Bronchial epithelial cell (primary cell): Measurements from ENCODE around the gene CTNS. TPM values are rescaled to one million over a fixed set of nuclear protein-coding genes. Genes with fewer than 3 reads are reported as not detected.

Source experiments
- DNase-seq: peaks from one replicate; pipeline ENCODE4 v3.0.0-alpha.2; 2010; ENCODE audit warnings: low read depth
- FAIRE-seq: peaks from 2 replicates; lab custom pipeline; 2011; peaks lifted over from hg19 to GRCh38; lab: Jason Lieb, UNC
- H3K27me3 ChIP-seq: 2 replicates; pipeline ENCODE4 v1.5.1; 2011; ENCODE audit warnings: low read length; ENCODE audit not compliant: control insufficient read depth, insufficient read depth
- H3K36me3 ChIP-seq: 2 replicates; pipeline ENCODE4 v1.5.1; 2011; ENCODE audit warnings: low read length; ENCODE audit not compliant: control insufficient read depth, insufficient read depth
- H3K4me3 ChIP-seq: 2 replicates; pipeline ENCODE4 v1.5.1; 2011; ENCODE audit warnings: mild to moderate bottlenecking, low read depth, low read length, control low read depth
- total RNA-seq: library from RNA; depleted of rRNA; stranded (reverse); fragments of >200 nt; gene quantifications from 2 replicates; pipeline ENCODE4 v1.2.1, GENCODE V29; 2014
- TF ChIP-seq, protein P1 (sequence below): IDR thresholded peaks from 2 replicates; pipeline ENCODE4 v1.5.1; 2011; ENCODE audit warnings: mild to moderate bottlenecking, moderate library complexity, low read length, control low read depth, inconsistent platforms; ENCODE audit not compliant: insufficient read depth, severe bottlenecking

Gene CTNS
- total RNA-seq, 1 donor from 2014 or later = 31.3 TPM

DNA sequence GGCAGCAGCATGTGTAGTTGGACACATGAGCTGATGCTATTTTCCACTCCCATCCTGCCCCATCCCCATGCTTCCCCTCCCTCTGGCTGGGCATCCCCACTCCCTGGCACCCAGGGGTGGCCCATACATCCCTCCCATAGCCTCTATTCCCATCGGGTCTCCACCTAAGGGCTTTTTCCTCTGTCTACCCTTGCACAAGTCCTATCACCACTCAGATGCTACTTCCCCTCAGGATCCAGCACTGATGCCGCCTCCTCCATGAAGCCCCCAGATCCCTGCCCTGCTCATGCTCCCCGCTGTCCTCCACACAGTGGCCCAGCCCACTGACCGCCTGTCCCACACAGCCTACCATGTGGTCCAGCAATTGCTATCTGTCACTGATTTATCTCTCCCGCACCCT, 43.2 kb upstream of the CTNS start:
- TF ChIP-seq, protein P1, sequence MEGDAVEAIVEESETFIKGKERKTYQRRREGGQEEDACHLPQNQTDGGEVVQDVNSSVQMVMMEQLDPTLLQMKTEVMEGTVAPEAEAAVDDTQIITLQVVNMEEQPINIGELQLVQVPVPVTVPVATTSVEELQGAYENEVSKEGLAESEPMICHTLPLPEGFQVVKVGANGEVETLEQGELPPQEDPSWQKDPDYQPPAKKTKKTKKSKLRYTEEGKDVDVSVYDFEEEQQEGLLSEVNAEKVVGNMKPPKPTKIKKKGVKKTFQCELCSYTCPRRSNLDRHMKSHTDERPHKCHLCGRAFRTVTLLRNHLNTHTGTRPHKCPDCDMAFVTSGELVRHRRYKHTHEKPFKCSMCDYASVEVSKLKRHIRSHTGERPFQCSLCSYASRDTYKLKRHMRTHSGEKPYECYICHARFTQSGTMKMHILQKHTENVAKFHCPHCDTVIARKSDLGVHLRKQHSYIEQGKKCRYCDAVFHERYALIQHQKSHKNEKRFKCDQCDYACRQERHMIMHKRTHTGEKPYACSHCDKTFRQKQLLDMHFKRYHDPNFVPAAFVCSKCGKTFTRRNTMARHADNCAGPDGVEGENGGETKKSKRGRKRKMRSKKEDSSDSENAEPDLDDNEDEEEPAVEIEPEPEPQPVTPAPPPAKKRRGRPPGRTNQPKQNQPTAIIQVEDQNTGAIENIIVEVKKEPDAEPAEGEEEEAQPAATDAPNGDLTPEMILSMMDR = no peak
- Histone ChIP-seq H3K36me3 (peaks cover 4% of the 10 kb centered on the region), H3K27me3 (no peaks in the 10 kb centered on the region), H3K4me3 (no peak overlapping the region)
- DNase-seq (no peak), FAIRE-seq (no peak)

DNA sequence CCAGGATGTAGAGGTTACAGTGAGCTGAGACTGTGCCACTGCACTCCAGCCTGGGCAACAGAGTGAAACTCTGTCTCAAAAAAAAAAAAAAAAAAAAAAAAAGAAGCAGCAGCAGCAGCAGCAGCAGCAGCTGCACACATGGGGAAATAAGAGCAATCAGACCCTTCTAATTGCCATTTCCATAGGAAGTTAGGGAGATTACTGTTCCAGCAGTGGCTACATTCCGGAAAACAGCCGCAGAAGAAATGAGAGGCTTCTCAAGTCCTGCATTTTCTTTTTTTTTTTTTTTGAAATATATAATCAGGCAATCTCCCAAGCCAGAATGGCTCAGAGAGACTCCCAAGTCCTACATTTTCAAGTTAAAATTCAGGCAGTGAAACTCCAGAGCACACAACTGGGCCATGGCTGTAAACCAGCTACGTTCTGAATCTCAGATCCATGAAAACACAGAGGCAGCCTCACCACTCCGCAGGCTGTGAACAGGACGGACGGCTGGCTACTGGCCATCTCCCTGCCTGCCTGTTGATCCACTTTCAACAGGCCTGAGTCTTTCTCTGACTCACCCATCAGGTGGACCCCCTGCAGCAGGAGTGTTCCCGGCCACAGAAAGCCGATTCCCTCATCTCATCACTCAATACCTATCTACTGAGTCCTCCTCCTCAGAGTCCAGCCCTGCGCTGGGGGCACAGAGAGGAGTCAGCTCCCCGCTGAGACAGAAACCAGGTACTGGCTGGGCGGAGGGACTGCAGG, 42.3 kb upstream of the CTNS start:
- Histone ChIP-seq H3K4me3 (no peak overlapping the region), H3K36me3 (peaks cover 4% of the 10 kb centered on the region), H3K27me3 (no peaks in the 10 kb centered on the region)
- TF ChIP-seq, protein P1 = no peak
- DNase-seq (peak; percentile 20), FAIRE-seq (peak; percentile 40)

DNA sequence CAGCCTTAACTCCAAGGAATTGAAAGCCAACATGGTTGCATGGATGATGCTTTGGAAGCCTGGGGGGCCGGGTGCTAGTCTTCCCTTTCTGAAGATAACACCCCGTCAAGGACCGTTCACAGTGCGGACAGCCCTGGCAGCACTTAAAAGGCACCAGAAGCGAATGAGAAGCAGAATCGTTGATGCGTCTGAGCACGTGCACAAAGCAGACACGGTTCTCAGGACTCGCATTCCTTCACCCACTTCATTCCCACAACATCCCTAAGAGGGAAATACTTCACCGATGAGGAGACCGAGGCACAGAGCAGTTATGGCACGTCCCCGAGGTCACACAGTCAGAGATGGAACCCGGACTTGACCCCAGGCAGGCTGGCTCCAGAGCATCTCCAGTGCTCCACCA, 41.6 kb upstream of the CTNS start:
- H3K36me3 ChIP-seq = peaks cover 1% of the 10 kb centered on the region
- DNase-seq (no peak), FAIRE-seq (no peak)
- TF ChIP-seq, protein P1 = no peak
- no peak overlapping the region for H3K4me3 ChIP-seq
- no peaks in the 10 kb centered on the region for H3K27me3 ChIP-seq

DNA sequence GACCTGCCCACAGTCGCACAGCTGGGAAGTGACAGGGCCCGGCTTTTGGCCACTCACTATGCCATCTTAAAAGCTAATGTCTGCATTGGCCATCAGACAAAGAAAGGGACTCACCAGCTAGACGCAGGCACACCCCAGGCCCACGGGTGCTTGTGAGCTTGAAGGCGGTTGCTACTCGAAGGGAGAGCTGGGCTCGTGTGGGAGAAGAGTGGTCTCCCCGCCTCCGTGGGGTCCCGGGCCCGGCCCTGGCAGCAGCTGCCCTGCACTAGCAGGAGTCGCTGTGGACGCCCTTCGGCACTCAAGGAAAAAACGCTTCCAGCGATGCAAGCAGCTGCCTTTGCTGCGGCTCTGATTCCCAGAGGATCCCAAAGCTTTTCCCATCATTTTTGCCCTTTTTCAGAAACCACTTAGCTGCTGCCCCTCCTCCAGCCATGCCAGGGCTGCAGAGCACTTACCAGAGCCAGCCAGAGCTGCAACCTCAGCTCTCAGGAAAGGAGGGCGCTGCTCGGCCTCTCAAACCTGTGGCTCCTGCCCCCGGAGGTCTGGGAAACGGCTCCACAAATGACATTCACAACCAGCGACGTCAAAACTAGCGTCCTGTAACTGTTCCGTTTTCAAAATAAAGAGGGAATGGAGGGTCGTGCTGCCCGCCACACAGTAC, 39.6 kb upstream of the CTNS start:
- FAIRE-seq = no peak
- TF ChIP-seq, protein P1 = no peak

DNA sequence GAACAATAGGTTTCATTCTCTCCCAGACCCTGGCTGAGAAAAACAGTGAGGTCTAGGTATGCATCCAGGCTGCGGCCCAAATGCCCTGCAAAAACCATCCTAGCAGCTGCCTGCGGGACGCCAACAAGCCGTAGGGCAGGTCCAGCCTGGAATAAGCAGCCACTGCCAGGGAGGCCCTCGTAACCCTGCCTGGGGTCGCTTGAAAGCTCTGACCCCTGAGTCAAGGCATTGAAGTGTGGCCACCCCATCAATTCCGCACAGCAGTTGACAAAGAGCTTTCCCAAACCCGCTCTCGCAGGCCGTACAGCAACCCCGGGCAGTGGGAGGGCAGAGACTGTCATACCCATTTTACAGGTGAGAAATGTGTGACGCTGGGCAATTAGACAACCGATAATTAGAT, 38.5 kb upstream of the CTNS start:
- DNase-seq (no peak), FAIRE-seq (no peak)
- H3K36me3 ChIP-seq = no peaks in the 10 kb centered on the region
- H3K4me3 ChIP-seq = no peak overlapping the region
- H3K27me3 ChIP-seq = no peaks in the 10 kb centered on the region
- TF ChIP-seq, protein P1 = no peak

More for the DNA sequence above, 39.6 kb upstream of the CTNS start:
- no peak overlapping the region for H3K4me3 ChIP-seq
- H3K27me3 ChIP-seq = no peaks in the 10 kb centered on the region
- no peak for DNase-seq
- no peaks in the 10 kb centered on the region for H3K36me3 ChIP-seq
